Endothelial cell of umbilical vein (primary cell): ENCODE data around the gene DOLPP1. TPM values are rescaled to one million over a fixed set of nuclear protein-coding genes. Genes with fewer than 3 reads are reported as not detected.

Experiments
- BruUV-seq: library from RNA; stranded (reverse); fragments of 400-500 nt; replicated peaks from 2 replicates; lab custom pipeline; 2021; lab: Mats Ljungman, UMichigan
- CTCF ChIA-PET: fragments of 300-600, 350-600 bp; sonication (Branson Sonifier 250); formaldehyde crosslinking; loops from one replicate; lab custom pipeline; 2021; ENCODE audit warnings: antibody characterized with exemption, inconsistent platforms; lab: Charles Lee
- POLR2A ChIA-PET: fragments of 300-600, 350-600 bp; sonication (Branson Sonifier 250); formaldehyde crosslinking; loops from one replicate; lab custom pipeline; 2021; ENCODE audit warnings: antibody characterized with exemption, inconsistent platforms; lab: Charles Lee
- DNase-seq: peaks from one replicate; pipeline ENCODE4 v3.0.0-alpha.2; 2011; ENCODE audit warnings: low read depth, low spot score
- FAIRE-seq: peaks from 2 replicates; lab custom pipeline; 2011; peaks lifted over from hg19 to GRCh38; lab: Jason Lieb, UNC
- H2AFZ ChIP-seq: 2 replicates; pipeline ENCODE4 v1.6.0; 2012; ENCODE audit warnings: low read depth, low read length, control low read depth, inconsistent platforms
- H3K27ac ChIP-seq: 2 replicates; pipeline ENCODE4 v1.5.1; 2011; ENCODE audit warnings: low read depth, mild to moderate bottlenecking, control low read depth, low read length, moderate library complexity; ENCODE audit not compliant: insufficient read depth
- H3K27me3 ChIP-seq, 2 experiments: 2 replicates each; pipeline versions ENCODE4 v1.6.0 to v1.6.1; 2011; ENCODE audit warnings: low read length in 2 of 2, mixed read lengths in 1 of 2; ENCODE audit not compliant: control insufficient read depth in 2 of 2, insufficient read depth in 2 of 2
- H3K36me3 ChIP-seq, 2 experiments: 2 replicates in 1 of 2; 3 replicates in 1 of 2; pipeline ENCODE4 v1.5.1; 2011; ENCODE audit warnings: low read length in 2 of 2, mild to moderate bottlenecking in 1 of 2, moderate library complexity in 1 of 2; ENCODE audit not compliant: control insufficient read depth in 2 of 2, insufficient read depth in 2 of 2; ENCODE audit errors: extremely low read depth in 1 of 2
- H3K4me1 ChIP-seq: 3 replicates; pipeline ENCODE4 v1.5.1; 2011; ENCODE audit warnings: mild to moderate bottlenecking, low read length; ENCODE audit not compliant: control insufficient read depth, insufficient read depth; ENCODE audit errors: extremely low read depth
- H3K4me2 ChIP-seq: 2 replicates; pipeline ENCODE4 v1.6.1; 2011; ENCODE audit warnings: low read length, control low read depth, mixed read lengths; ENCODE audit not compliant: insufficient read depth
- H3K4me3 ChIP-seq, 3 experiments: fragments of 200-600 bp in 1 of 3; sonication (generic), shearing (Covaris generic) in 1 of 3; replicated peaks in 1 of 3; 2 replicates each; pipeline ENCODE4 v1.5.1; 2011 to 2016; ENCODE audit warnings: control low read depth in 3 of 3, low read length in 3 of 3, mild to moderate bottlenecking in 2 of 3, inconsistent platforms in 1 of 3, low read depth in 1 of 3, moderate library complexity in 1 of 3; ENCODE audit not compliant: insufficient read depth in 1 of 3
- H3K79me2 ChIP-seq: 2 replicates; pipeline ENCODE4 v1.6.0; 2012; ENCODE audit warnings: low read length, inconsistent platforms; ENCODE audit not compliant: control insufficient read depth, insufficient read depth
- H3K9ac ChIP-seq: replicated peaks from 2 replicates; pipeline ENCODE3; 2011; ENCODE audit warnings: low read length, control low read depth; ENCODE audit not compliant: insufficient read depth; ENCODE audit errors: extremely low read depth
- H3K9me1 ChIP-seq: replicated peaks from 3 replicates; pipeline ENCODE4 v1.6.0; 2011; ENCODE audit warnings: mild to moderate bottlenecking, low read length; ENCODE audit not compliant: control insufficient read depth, insufficient read depth; ENCODE audit errors: extremely low read depth
- H3K9me3 ChIP-seq: replicated peaks from 2 replicates; pipeline ENCODE4 v1.5.1; 2012; ENCODE audit warnings: low read length, inconsistent platforms; ENCODE audit not compliant: control insufficient read depth, insufficient read depth
- H4K20me1 ChIP-seq: replicated peaks from 2 replicates; pipeline ENCODE3; 2011; ENCODE audit warnings: mild to moderate bottlenecking, low read length; ENCODE audit not compliant: control insufficient read depth, insufficient read depth; ENCODE audit errors: extremely low read depth
- CTCF ChIP-seq, 2 donors: IDR thresholded peaks; 1 replicate in 1 of 2; 2 replicates in 1 of 2; pipeline ENCODE4 v1.5.1; 2011; ENCODE audit warnings: low read length in 2 of 2, mild to moderate bottlenecking in 2 of 2, moderate library complexity in 2 of 2, control low read depth in 1 of 2, inconsistent platforms in 1 of 2, low read depth in 1 of 2; ENCODE audit not compliant: insufficient read depth in 1 of 2; ENCODE audit errors: extremely low read depth in 1 of 2
- EZH2 ChIP-seq: IDR thresholded peaks from 2 replicates; pipeline ENCODE4 v1.6.1; 2012; ENCODE audit warnings: borderline replicate concordance, low read depth, mild to moderate bottlenecking, moderate library complexity, low read length, inconsistent platforms; ENCODE audit not compliant: severe bottlenecking
- FOS ChIP-seq: IDR thresholded peaks from 2 replicates; pipeline ENCODE4 v1.6.1; 2011; ENCODE audit warnings: mild to moderate bottlenecking, low read length, moderate library complexity, borderline replicate concordance; ENCODE audit not compliant: insufficient read depth
- GATA2 ChIP-seq: IDR thresholded peaks from 2 replicates; pipeline ENCODE4 v1.7.0; 2011; ENCODE audit warnings: low read depth, mild to moderate bottlenecking, moderate library complexity, mixed read lengths, low read length; ENCODE audit not compliant: insufficient read length, insufficient read depth
- JUN ChIP-seq: IDR thresholded peaks from 2 replicates; pipeline ENCODE4 v1.6.1; 2011; ENCODE audit warnings: borderline replicate concordance, low read depth; ENCODE audit not compliant: insufficient read length, insufficient read depth
- MAX ChIP-seq: IDR thresholded peaks from 2 replicates; pipeline ENCODE4 v1.6.1; 2011; ENCODE audit not compliant: insufficient read depth, insufficient read length
- MYC ChIP-seq: IDR thresholded peaks from one replicate; pipeline ENCODE4 v1.6.1; 2011; ENCODE audit warnings: mild to moderate bottlenecking, low read depth, low read length
- POLR2A ChIP-seq: IDR thresholded peaks from 2 replicates; pipeline ENCODE4 v1.6.1; 2012; ENCODE audit warnings: low read depth, mild to moderate bottlenecking, control low read depth, low read length
- POLR2AphosphoS5 ChIP-seq: IDR thresholded peaks from 2 replicates; pipeline ENCODE4 v1.6.1; 2012; ENCODE audit warnings: low read depth, mild to moderate bottlenecking, control low read depth, low read length, moderate library complexity; ENCODE audit not compliant: insufficient read depth
- dilution Hi-C: fragments of 300-500 bp; cut with MboI; formaldehyde crosslinking; loops from one replicate; pipeline ENCODE4 v1.15.0; 2019; ENCODE audit warnings: low sequenced_read_pairs; ENCODE audit not compliant: extremely low pct_ligation_motif_present
- intact Hi-C: fragments of 100-400 bp; cut with micrococcal nuclease; formaldehyde crosslinking; loops from one replicate; pipeline ENCODE4 v1.10.0; 2022
- polyA plus RNA-seq, 4 experiments: library from polyadenylated mRNA; depleted of rRNA in 3 of 4; stranded (reverse) in 3 of 4; unstranded in 1 of 4; fragments of >200 nt; gene quantifications; 2 replicates each; pipeline versions ENCODE4 v1.2.1 to v1.2.3, GENCODE V29; 2011 to 2012; ENCODE audit warnings: missing spikeins in 1 of 4
- total RNA-seq: library from RNA; stranded (reverse); gene quantifications from 2 replicates; pipeline ENCODE4 v1.2.3, GENCODE V29; 2021

The DOLPP1 gene
- total and polyA plus RNA-seq, 2 donors (not counting 3 experiments of a cell fraction or from before 2014, with no cell fraction given) = 17.7 to 28.3 TPM

GRCh38 chr9:129060991-129061390, 19.9 kb upstream of the DOLPP1 start:
- Histone ChIP-seq H2AFZ (no peak overlapping the region), H3K4me1 (peaks cover 5% of the 10 kb centered on the region), H3K36me3 (peaks cover 0 to 29% of the 10 kb centered on the region in 2 experiments), H3K4me3 (no peak overlapping the region), H3K9me3 (no peaks in the 10 kb centered on the region), H4K20me1 (no peaks in the 10 kb centered on the region), H3K79me2 (no peaks in the 10 kb centered on the region), H3K27me3 (no peaks in the 10 kb centered on the region), H3K4me2 (no peak overlapping the region), H3K27ac (no peak overlapping the region), H3K9me1 (no peaks in the 10 kb centered on the region), H3K9ac (no peak overlapping the region)
- CTCF ChIA-PET = interaction anchor here (1.1 kb wide), 1 partner anchor 25 kb away, joined by 3 read pairs; the partner anchor contains the start of gene MIGA2
- BruUV-seq = no TSS peak
- DNase-seq (no peak), FAIRE-seq (no peak)
- TF ChIP-seq CTCF (IDR thresholded peaks at IDR 0.05; ENCODE audit: extremely low read depth in 1 of 2, insufficient read depth in 1 of 2, low read depth in 1 of 2, low read length in 2 of 2) = no peak
- no peak for TF ChIP-seq MAX
- TF ChIP-seq GATA2 = no peak
- TF ChIP-seq EZH2 = no peak
- TF ChIP-seq FOS = no peak
- TF ChIP-seq JUN = no peak
- TF ChIP-seq POLR2A = no peak
- no peak for TF ChIP-seq MYC
- TF ChIP-seq POLR2AphosphoS5 = no peak
- POLR2A ChIA-PET = no interaction called here
- intact Hi-C loops = no loop called here
- dilution Hi-C loops = no loop called here
